Measurements from ENCODE around the gene TMPRSS6.

The TMPRSS6 gene

DNA sequence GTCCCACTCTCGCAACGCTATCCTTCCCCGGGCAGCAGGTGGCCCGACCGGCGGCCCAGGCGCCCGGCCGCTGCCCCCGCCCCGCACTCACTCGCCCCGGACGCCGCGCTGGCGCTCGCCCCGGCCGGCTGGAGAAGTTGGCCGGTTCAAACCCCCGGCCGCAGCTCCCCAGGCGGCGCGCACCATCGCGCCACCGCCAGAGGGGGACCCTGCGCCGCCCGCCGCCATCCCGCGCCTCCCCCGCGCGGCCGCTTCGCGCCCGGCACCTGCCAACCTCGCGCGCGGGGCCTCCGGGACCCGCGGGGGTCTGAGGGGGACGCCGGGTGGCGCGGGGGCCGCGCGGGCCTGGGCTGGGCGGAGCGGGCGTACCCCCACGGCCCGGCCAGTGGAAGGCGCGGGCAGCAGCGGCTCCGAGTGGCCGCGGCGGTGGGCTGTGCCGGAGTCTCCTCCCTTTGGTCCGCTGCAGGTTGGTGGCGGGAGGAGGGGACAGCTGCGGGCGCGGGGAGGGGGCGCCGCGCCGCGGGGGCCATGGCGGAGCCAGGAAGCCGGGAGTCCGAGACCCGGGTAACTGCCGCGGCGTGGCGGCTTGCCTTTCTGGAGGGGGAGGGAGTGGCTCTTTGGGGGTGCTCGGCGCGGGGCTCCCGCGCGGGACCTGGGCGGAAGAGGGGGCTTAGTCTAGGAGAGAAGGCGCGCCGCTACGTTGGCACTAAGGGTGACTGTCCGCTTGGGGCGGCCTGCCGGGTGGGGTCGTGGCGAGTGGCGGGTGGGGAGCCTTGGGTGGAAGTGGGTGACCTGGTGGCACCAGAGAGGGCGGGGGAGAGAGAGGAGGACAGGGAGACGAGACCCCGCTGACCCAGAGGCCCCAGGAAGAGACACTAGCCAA is 90.0 kb downstream of the TMPRSS6 start, which contains the start of the genes MPST and TST:
MPST (plus strand) TSS at position 434 of the 883 bp plus-strand sequence; CDS start at position 529, 95 bp downstream.
TST (minus strand) TSS at position 139 of the 883 bp plus-strand sequence. CDS start 715 bp downstream, outside the sequence.
- peak within 1 kb of the TSS; percentile 83 for H3K4me3 ChIP-seq
- in situ Hi-C loops (cut with MboI; ENCODE audit: low sequenced_read_pairs): no loop called here
- H3K9me3 ChIP-seq: no peaks in the 10 kb centered on the region
- DNase-seq (ENCODE audit: low spot score in 2 of 2): peak; percentile 70 to 84
- no peaks in the 10 kb centered on the region for H3K27me3 ChIP-seq (ENCODE audit: low read depth)
- peaks cover 6% of the 10 kb centered on the region for H3K4me1 ChIP-seq
- H3K36me3 ChIP-seq (replicated peaks): peaks cover 16% of the 10 kb centered on the region

DNA sequence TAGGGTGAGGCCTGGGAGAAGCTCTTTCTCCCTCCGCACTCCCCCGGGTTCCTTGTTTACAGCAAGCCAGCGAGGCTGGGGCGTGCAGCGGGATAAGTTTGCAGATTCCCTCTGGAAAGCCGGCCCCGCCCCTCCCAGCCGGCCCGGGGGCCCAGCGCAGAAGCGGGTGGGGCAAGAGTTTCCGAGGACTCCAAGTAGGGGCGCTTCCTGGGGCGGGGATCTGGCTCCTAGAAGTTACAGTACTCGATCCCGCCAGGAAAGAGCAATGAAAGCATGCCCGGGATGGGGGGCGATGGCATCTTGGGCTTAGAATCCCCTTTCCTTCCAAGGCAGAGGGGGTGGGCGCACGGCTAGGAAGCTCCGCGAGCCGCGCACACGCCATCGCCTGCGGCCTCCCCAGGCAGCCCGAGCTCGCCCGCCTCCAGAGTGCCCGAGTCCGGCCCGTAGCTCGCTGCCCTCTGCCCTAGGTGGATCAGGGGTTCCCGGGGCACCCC is 90.7 kb downstream of the TMPRSS6 start:
- Histone ChIP-seq H3K36me3 (replicated peaks) (peaks cover 12% of the 10 kb centered on the region), H3K27me3 (ENCODE audit: low read depth) (no peaks in the 10 kb centered on the region), H3K4me3 (peak overlapping the region; percentile 75), H3K4me1 (peaks cover 6% of the 10 kb centered on the region), H3K9me3 (no peaks in the 10 kb centered on the region)
- in situ Hi-C loops (cut with MboI; ENCODE audit: low sequenced_read_pairs): no loop called here
- peak; percentile 26 to 80 for DNase-seq (ENCODE audit: low spot score in 2 of 2)

GRCh38 chr22:37018086-37018814 is 91.3 kb downstream of the TMPRSS6 start:
- H3K36me3 ChIP-seq (replicated peaks): peaks cover 12% of the 10 kb centered on the region
- H3K27me3 ChIP-seq (ENCODE audit: low read depth): no peaks in the 10 kb centered on the region
- H3K4me1 ChIP-seq: peaks cover 6% of the 10 kb centered on the region
- DNase-seq (ENCODE audit: low spot score in 2 of 2): no peak
- no peaks in the 10 kb centered on the region for H3K9me3 ChIP-seq
- H3K4me3 ChIP-seq: peak overlapping the region; percentile 75
- in situ Hi-C loops (cut with MboI; ENCODE audit: low sequenced_read_pairs): no loop called here

GRCh38 chr22:37017356-37017755 is 92.2 kb downstream of the TMPRSS6 start:
- H3K36me3 ChIP-seq (replicated peaks): peaks cover 12% of the 10 kb centered on the region
- H3K4me1 ChIP-seq: peaks cover 6% of the 10 kb centered on the region
- in situ Hi-C loops (cut with MboI; ENCODE audit: low sequenced_read_pairs): no loop called here
- no peak for DNase-seq (ENCODE audit: low spot score in 2 of 2)
- no peaks in the 10 kb centered on the region for H3K9me3 ChIP-seq
- no peak overlapping the region for H3K4me3 ChIP-seq
- no peaks in the 10 kb centered on the region for H3K27me3 ChIP-seq (ENCODE audit: low read depth)

DNA sequence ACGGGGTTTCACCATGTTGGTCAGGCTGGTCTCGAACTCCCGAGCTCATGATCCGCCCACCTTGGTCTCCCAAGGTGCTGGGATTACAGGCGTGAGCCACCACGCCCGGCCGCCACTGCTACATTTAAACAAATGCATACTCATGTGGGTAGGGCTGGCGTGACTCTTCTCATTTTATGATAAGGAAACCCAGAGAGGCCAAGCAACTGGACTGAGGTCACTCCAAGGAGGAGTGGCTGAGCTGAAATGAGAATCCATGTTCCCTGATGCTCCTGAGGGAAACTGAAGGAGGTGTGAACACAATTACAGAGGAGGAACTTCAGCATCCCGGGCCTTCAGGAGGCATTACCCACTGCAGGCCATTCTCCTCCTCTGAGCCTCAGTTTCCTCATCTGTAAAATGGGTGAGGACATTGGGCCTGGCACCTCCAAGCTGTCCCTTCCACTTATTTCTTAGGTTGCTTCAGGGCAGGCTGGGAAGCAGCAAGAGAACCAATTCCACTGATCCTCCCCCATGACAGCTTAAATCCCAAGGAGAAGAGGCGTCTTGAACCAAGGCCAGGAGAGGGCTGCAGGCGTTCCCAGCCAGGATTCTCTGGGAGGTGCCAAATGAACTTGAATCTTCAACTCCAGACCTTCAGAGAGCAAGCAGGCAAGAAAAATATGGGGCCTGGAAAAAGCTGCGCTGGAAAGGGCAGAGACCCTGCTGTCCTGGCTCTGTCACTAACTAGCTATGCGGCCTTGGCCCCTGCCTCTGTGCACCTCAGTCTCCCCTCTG is 93.2 kb downstream of the TMPRSS6 start:
- Histone ChIP-seq H3K36me3 (replicated peaks) (peaks cover 12% of the 10 kb centered on the region), H3K4me1 (peaks cover 6% of the 10 kb centered on the region), H3K9me3 (no peaks in the 10 kb centered on the region), H3K27me3 (ENCODE audit: low read depth) (no peaks in the 10 kb centered on the region), H3K4me3 (no peak overlapping the region)
- no peak for DNase-seq (ENCODE audit: low spot score in 2 of 2)
- in situ Hi-C loops (cut with MboI; ENCODE audit: low sequenced_read_pairs): no loop called here

- Histone ChIP-seq H3K36me3 (replicated peaks) (peaks cover 12% of the 10 kb centered on the region), H3K4me1 (peaks cover 5% of the 10 kb centered on the region), H3K4me3 (no peak overlapping the region), H3K9me3 (no peaks in the 10 kb centered on the region), H3K27me3 (ENCODE audit: low read depth) (no peaks in the 10 kb centered on the region)
- in situ Hi-C loops (cut with MboI; ENCODE audit: low sequenced_read_pairs): no loop called here
- no peak for DNase-seq (ENCODE audit: low spot score in 2 of 2)
These were observed 94.0 kb downstream of the TMPRSS6 start for GRCh38 chr22:37015587-37015878.
